Astrocyte (in vitro differentiated cells and primary cell): ENCODE results near the gene QPCT. TPM values are rescaled to one million over a fixed set of nuclear protein-coding genes. Genes with fewer than 3 reads are reported as not detected.
A peak's percentile ranks its signal among the peaks of the same experiment; 100 is the strongest.

Experiments
- DNase-seq: peaks from one replicate; pipeline ENCODE4 v3.0.0-alpha.2; 2010; ENCODE audit warnings: low read depth
- FAIRE-seq: peaks from 2 replicates; lab custom pipeline; 2011; peaks lifted over from hg19 to GRCh38; lab: Jason Lieb, UNC
- H2AFZ ChIP-seq: 2 replicates; pipeline ENCODE4 v1.6.0; 2012; ENCODE audit warnings: low read depth, low read length, inconsistent platforms
- H3K27ac ChIP-seq: 2 replicates; pipeline ENCODE4 v1.5.1; 2011; ENCODE audit warnings: low read depth, low read length, inconsistent platforms
- H3K27me3 ChIP-seq: 2 replicates; pipeline ENCODE4 v1.6.0; 2011; ENCODE audit warnings: low read length, inconsistent platforms; ENCODE audit not compliant: insufficient read depth
- H3K36me3 ChIP-seq: 2 replicates; pipeline ENCODE4 v1.5.1; 2011; ENCODE audit warnings: low read length, inconsistent platforms; ENCODE audit not compliant: insufficient read depth
- H3K4me1 ChIP-seq: 2 replicates; pipeline ENCODE4 v1.5.1; 2011; ENCODE audit warnings: low read length, inconsistent platforms; ENCODE audit not compliant: insufficient read depth
- H3K4me2 ChIP-seq: 2 replicates; pipeline ENCODE4 v1.6.0; 2012; ENCODE audit warnings: low read length, inconsistent platforms
- H3K4me3 ChIP-seq: 2 replicates; pipeline ENCODE4 v1.5.1; 2011; ENCODE audit warnings: low read depth, mild to moderate bottlenecking, low read length, inconsistent platforms; ENCODE audit not compliant: insufficient read depth
- H3K79me2 ChIP-seq: 2 replicates; pipeline ENCODE4 v1.6.0; 2012; ENCODE audit warnings: mild to moderate bottlenecking, low read length, inconsistent platforms; ENCODE audit not compliant: insufficient read depth
- H3K9ac ChIP-seq: 2 replicates; pipeline ENCODE4 v1.6.0; 2012; ENCODE audit warnings: mild to moderate bottlenecking, low read length, inconsistent platforms
- H3K9me3 ChIP-seq: 2 replicates; pipeline ENCODE4 v1.5.1; 2012; ENCODE audit warnings: low read depth, mild to moderate bottlenecking, low read length, inconsistent platforms; ENCODE audit not compliant: insufficient read depth
- H4K20me1 ChIP-seq: 2 replicates; pipeline ENCODE4 v1.6.0; 2012; ENCODE audit warnings: low read length, inconsistent platforms; ENCODE audit not compliant: insufficient read depth
- H3K27ac Mint-ChIP-seq: one replicate; pipeline ENCODE4 v1.8.0; 2021; ENCODE audit warnings: mild to moderate bottlenecking, mixed read lengths; ENCODE audit not compliant: unreplicated experiment
- H3K27me3 Mint-ChIP-seq: one replicate; pipeline ENCODE4 v1.8.0; 2021; ENCODE audit warnings: low read depth, mixed read lengths; ENCODE audit not compliant: unreplicated experiment
- H3K36me3 Mint-ChIP-seq: one replicate; pipeline ENCODE4 v1.8.0; 2021; ENCODE audit warnings: low read depth, mixed read lengths; ENCODE audit not compliant: unreplicated experiment
- H3K4me1 Mint-ChIP-seq: one replicate; pipeline ENCODE4 v1.8.0; 2021; ENCODE audit warnings: low read depth, mixed read lengths; ENCODE audit not compliant: unreplicated experiment
- H3K4me3 Mint-ChIP-seq: one replicate; pipeline ENCODE4 v1.8.0; 2021; ENCODE audit warnings: mild to moderate bottlenecking, moderate library complexity, mixed read lengths; ENCODE audit not compliant: unreplicated experiment
- H3K9me3 Mint-ChIP-seq: one replicate; pipeline ENCODE4 v1.8.0; 2021; ENCODE audit warnings: mild to moderate bottlenecking, mixed read lengths; ENCODE audit not compliant: unreplicated experiment
- EZH2 ChIP-seq: IDR thresholded peaks from 2 replicates; pipeline ENCODE4 v1.6.1; 2012; ENCODE audit warnings: mild to moderate bottlenecking, low read length, inconsistent platforms; ENCODE audit not compliant: insufficient read depth
- total RNA-seq: library from RNA; stranded (reverse); gene quantifications from 2 replicates; pipeline ENCODE4 v1.2.1, GENCODE V29; 2021
- TF ChIP-seq, protein P1 (sequence below): IDR thresholded peaks from 2 replicates; pipeline ENCODE4 v1.5.1; 2011; ENCODE audit warnings: low read depth, mild to moderate bottlenecking, inconsistent platforms, low read length, moderate library complexity; ENCODE audit not compliant: insufficient read depth

The QPCT gene
- total RNA-seq, 1 donor from 2014 or later = 23.1 TPM

DNA sequence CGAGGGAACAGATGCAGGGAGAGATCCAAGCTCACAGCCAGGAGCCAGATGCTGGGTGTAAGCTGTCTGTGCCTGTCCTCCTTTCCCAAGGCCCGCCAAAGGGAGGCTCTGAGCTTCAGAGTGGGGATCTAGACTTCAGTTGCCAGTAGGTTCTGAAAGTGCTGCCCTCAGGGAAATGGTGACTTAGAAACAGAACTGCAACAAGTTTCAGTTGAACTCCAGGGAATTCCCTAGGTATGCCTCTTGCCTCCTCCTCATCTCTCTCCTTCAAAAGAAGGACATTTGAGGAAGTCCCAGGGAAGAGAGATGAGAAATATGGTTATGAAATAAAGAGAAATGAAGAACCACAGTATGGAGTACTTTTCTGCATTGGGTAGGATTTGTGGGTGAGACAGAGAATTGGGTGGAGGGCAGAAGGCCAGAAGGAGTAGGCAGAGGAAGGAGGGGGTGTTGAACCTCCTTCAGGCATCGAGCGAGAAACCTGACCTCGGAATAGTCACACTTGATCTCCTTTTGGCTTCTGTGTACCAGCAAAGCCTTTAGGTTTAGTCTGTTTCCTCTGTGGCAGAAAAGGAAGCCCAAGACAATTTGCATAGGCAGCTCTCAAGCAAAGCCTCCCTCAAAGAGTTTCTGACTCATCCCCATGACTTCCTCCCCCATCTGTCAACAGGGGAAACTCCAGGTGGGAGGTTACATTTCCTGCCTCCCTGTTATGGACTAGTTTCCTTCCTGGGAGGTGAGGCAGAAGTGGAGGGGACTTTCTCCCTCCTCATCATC, 45.7 kb downstream of the QPCT start:
- Histone ChIP-seq H4K20me1 (no peaks in the 10 kb centered on the region), H3K9ac (peak overlapping the region; percentile 48), H3K36me3 (no peaks in the 10 kb centered on the region), H2AFZ (peak overlapping the region; percentile 37), H3K4me2 (peak overlapping the region; percentile 69), H3K79me2 (no peaks in the 10 kb centered on the region), H3K9me3 (no peaks in the 10 kb centered on the region), H3K27me3 (no peaks in the 10 kb centered on the region), H3K27ac (peak overlapping the region; percentile 75), H3K4me3 (no peak overlapping the region), H3K4me1 (peaks cover 30% of the 10 kb centered on the region)
- TF ChIP-seq, protein P1, sequence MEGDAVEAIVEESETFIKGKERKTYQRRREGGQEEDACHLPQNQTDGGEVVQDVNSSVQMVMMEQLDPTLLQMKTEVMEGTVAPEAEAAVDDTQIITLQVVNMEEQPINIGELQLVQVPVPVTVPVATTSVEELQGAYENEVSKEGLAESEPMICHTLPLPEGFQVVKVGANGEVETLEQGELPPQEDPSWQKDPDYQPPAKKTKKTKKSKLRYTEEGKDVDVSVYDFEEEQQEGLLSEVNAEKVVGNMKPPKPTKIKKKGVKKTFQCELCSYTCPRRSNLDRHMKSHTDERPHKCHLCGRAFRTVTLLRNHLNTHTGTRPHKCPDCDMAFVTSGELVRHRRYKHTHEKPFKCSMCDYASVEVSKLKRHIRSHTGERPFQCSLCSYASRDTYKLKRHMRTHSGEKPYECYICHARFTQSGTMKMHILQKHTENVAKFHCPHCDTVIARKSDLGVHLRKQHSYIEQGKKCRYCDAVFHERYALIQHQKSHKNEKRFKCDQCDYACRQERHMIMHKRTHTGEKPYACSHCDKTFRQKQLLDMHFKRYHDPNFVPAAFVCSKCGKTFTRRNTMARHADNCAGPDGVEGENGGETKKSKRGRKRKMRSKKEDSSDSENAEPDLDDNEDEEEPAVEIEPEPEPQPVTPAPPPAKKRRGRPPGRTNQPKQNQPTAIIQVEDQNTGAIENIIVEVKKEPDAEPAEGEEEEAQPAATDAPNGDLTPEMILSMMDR = no peak
- TF ChIP-seq EZH2 = no peak
- H3K27me3 Mint-ChIP-seq = peaks cover under 1% of the 10 kb centered on the region
- FAIRE-seq (peak; percentile 80), DNase-seq (peak; percentile 89)
- H3K4me3 Mint-ChIP-seq = peak overlapping the region; percentile 51
- peak overlapping the region; percentile 75 for H3K27ac Mint-ChIP-seq
- H3K4me1 Mint-ChIP-seq = no peaks in the 10 kb centered on the region
- H3K9me3 Mint-ChIP-seq = no peaks in the 10 kb centered on the region
- H3K36me3 Mint-ChIP-seq = no peaks in the 10 kb centered on the region

DNA sequence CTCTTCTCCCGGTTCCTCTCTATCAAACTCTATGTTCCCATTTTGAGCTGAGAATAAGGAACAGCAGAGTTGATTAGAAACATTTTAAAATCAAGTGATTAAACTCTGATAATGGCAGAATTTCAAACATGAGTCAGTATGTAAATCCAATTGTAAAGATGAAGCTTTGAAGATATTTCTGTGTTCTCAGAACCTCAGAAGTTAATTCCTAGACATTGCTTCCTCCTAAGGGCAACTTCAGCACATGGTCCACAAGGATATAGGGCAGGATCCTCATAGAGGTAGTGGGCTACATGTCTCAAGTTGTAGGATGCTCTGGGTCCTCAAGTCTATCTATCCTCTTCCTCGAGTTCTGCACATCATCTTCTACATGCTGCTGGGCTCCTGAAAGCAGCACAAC, 46.3 kb downstream of the QPCT start:
- Histone ChIP-seq H3K9me3 (no peaks in the 10 kb centered on the region), H3K9ac (no peak overlapping the region), H3K79me2 (no peaks in the 10 kb centered on the region), H3K4me3 (no peak overlapping the region), H3K27ac (peak overlapping the region; percentile 75), H3K36me3 (no peaks in the 10 kb centered on the region), H3K4me1 (peaks cover 30% of the 10 kb centered on the region), H3K27me3 (no peaks in the 10 kb centered on the region), H3K4me2 (peak overlapping the region; percentile 69), H2AFZ (no peak overlapping the region), H4K20me1 (no peaks in the 10 kb centered on the region)
- Mint-ChIP-seq H3K4me1 (no peaks in the 10 kb centered on the region), H3K9me3 (no peaks in the 10 kb centered on the region), H3K4me3 (peak overlapping the region; percentile 51), H3K36me3 (no peaks in the 10 kb centered on the region), H3K27me3 (no peaks in the 10 kb centered on the region), H3K27ac (peak overlapping the region; percentile 16)
- no peak for FAIRE-seq
- no peak for DNase-seq
- TF ChIP-seq, protein P1 = no peak
- TF ChIP-seq EZH2 = no peak

GRCh38 chr2:37391711-37392110, 47.3 kb downstream of the QPCT start:
- Histone ChIP-seq H3K9ac (no peak overlapping the region), H2AFZ (no peak overlapping the region), H3K9me3 (no peaks in the 10 kb centered on the region), H3K4me3 (no peak overlapping the region), H4K20me1 (no peaks in the 10 kb centered on the region), H3K27ac (no peak overlapping the region), H3K27me3 (no peaks in the 10 kb centered on the region), H3K4me2 (no peak overlapping the region), H3K4me1 (peaks cover 30% of the 10 kb centered on the region), H3K79me2 (no peaks in the 10 kb centered on the region), H3K36me3 (no peaks in the 10 kb centered on the region)
- Mint-ChIP-seq H3K27me3 (no peaks in the 10 kb centered on the region), H3K4me1 (peaks cover 2% of the 10 kb centered on the region), H3K9me3 (no peaks in the 10 kb centered on the region), H3K4me3 (no peak overlapping the region), H3K36me3 (no peaks in the 10 kb centered on the region), H3K27ac (no peak overlapping the region)
- FAIRE-seq = no peak
- TF ChIP-seq, protein P1 = no peak
- TF ChIP-seq EZH2 = no peak
- no peak for DNase-seq
